HG02642 (cell line): Measurements from ENCODE around the gene PLB1.
"Not testable (repeated sequence)": the region's sequence is repeated elsewhere in the genome, so short reads cannot be mapped to it uniquely, and the experiment has no call there.

Experiments
- ATAC-seq: cut with Tn5 transposase; IDR thresholded peaks from one replicate; pipeline ENCODE4 v1.9.1; 2021; ENCODE audit warnings: mild to moderate bottlenecking; ENCODE audit not compliant: unreplicated experiment, poor library complexity

The PLB1 gene

DNA sequence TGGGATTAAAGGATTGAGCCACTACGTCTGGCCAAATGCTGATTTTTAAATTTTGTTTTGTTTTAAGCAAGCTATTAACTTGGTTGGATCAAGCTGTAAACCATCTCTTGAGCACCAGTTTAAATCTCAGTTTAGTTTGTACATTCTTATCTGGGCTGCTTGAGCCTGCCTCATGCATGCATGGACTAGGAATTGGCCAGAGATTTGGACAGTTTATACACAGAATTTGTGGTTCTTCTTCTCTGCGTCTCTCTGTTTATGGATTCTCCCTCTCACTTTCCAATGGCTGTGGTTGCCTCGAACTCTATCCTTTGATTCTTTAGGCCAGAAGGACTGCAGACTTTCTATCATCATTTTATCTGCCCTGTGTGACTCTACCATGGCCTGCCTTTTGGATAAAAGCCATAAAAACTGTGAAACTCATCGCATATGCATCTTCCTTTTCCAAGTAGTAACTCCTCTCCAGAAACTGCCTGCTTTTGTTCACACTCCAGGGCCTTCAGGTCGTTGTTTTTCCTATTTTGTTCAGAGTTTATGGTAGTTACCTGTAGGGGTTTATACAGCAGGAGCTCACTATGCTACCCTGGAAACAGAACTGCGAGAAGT, 32.5 kb upstream of the PLB1 start:
- ATAC-seq = no peak

DNA sequence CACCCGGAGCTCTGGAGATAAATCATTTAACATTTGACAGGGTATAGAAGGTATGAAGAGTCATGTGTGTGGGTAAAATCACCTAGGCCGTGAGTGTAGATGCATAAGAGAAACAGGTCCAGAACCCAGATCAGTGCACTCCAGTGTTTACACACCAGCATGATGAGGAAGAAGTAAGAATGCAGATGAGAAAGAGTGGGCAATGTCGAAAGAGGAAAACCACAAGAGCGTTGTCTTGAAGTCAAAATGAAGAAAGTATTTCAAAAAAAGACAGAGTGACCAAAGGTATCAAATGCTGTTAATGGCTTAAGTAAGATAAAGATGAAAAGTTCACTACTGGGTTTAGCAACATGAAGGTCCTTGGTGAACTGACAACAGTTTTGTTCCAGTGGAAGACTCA, 32.0 kb upstream of the PLB1 start:
- ATAC-seq = no peak

DNA sequence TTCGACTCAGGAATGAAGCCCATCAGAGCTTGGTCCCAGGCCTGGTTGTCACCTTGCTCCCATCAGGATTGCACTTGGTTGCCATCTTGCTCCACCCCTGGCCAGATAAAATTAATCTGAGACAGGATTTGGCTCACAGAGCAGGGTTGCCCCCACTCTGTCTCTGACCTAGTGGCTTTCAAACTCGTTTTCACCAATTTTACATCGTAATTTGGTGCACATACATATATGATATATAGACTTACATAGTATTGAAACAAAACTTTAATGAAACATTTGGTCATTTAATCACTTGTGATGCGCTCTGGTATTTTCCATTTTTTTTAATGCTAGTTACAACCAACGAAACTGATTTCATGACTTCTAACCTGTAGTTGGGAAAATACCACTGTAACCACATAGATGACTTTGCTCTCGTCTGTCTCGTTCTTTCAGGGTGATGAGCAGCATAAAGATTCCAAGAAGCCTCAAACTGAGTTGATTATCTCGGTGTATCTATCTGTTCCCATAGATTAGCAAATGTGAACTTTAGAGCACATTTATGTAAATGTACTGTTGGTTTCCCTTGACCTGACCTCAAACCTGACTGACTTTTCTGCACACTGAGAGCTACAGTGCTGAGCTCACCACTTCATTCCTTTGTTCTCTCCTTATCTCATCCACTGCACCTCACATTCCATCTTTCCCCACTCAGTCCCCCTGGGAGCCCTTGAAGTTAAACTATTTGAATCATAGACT, 30.5 kb upstream of the PLB1 start:
- no peak for ATAC-seq

GRCh38 chr2:28469304-28469703, 26.6 kb upstream of the PLB1 start:
- no peak for ATAC-seq

DNA sequence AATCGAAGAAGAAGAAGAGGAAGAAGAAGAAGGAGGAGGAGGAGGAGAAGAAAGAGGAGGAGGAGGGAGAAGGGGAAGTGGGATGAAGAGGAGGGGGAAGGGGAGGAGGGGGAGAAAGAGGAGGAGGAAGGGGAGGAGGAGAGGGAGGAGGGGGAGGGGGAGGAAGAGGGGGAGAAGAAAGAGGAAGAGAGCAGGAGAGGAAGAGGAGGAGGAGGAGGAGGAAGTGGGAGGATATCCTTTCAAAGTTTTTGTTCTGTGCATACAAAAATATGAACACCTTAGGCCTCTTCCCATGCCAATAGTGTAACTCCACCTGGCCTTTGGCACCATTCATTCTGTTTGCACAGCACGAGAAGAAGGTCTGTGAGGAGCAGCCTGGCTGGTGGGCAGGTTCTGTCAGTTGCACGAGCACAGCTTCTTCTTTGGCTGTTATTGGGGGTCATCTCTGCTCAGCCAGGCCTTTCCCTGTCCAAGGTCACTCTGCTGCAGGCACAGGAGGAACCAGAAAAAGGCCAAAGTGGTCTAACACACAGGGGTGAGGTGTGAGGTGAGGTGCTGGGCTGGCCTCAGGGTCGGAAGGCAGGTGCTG, 25.8 kb upstream of the PLB1 start:
- no peak for ATAC-seq

DNA sequence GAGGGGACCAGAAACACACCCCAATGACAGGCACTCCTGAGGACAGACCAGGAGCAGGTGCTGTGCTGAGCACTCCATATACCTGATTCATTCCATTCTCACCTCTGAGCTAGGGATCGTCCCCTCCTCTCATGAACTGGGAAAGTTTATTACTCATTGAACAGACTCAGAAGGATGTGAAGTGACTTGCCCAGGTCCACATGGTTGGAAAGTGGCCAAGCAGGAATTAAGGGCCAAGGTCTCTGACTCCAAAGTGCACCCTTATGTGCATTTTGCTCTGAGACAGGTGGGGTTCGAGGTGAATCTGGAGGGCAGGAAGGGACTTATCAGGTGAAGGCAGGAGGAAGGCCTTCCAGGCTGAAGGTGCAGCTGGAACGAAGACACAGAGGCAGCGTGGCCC, 25.1 kb upstream of the PLB1 start:
- ATAC-seq = no peak

DNA sequence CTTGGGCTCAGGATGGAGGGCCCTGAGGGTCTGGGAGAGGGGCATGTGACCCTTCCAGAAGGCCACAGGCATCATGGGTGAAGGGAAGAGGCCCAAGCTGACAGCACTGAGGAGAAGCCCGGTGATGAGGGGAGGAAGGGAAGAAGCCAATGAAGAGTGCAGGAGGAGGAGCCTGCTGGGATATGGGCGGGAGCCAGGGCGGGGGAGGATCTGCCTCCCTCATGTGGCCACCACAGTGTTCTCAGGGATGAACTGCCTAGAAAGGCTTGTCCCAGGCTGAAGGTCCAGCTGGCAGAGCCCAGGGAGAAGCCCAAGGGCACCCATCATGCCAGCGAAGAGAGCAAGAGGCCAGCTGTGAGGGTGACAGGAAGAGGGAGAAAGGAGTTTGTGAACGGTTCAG, 24.6 kb upstream of the PLB1 start:
- ATAC-seq = no peak

DNA sequence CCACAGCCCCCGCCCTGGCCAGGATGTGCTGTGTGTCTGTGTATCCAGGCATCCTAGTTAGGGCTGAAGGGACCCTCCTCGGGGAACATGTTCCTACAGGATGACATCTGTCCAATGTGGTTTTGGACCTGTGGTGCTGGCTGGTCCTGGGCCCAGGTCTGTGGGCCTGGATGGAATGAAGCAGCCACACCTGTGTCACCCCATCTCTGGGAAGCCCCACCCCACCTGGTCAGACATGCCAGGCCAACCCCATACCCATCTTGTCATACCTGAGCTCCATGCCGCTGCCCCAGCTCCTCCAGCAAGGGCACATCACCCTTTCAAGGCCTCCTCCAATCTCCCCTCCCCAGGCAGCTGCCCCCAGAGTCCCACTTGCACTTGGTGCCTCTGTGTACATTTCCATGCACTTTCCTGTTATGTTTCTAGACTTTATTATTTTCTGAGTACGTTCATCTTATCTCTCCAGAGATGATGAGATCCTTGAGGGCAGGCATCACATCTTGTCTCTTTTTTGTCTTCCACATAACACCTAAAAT, 24.1 kb upstream of the PLB1 start:
- ATAC-seq = no peak

DNA sequence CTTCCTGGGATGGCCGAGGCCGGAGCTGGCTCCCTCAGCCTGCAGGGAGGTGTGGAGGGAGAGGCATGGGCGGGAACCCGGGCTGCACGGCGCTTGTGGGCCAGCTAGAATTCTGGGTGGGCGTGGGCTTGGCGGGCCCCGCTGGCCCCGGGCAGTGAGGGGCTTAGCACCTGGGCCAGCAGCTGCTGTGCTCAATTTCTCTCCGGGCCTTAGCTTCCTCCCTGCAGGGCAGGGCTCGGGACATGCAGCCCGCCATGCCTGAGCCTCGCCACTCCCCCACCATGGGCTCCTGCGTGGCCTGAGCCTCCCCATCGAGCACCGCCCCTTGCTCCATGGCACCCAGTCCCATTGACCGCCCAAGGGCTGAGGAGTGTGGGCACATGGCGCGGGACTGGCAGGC, 23.2 kb upstream of the PLB1 start:
- ATAC-seq = not testable (repeated sequence)

DNA sequence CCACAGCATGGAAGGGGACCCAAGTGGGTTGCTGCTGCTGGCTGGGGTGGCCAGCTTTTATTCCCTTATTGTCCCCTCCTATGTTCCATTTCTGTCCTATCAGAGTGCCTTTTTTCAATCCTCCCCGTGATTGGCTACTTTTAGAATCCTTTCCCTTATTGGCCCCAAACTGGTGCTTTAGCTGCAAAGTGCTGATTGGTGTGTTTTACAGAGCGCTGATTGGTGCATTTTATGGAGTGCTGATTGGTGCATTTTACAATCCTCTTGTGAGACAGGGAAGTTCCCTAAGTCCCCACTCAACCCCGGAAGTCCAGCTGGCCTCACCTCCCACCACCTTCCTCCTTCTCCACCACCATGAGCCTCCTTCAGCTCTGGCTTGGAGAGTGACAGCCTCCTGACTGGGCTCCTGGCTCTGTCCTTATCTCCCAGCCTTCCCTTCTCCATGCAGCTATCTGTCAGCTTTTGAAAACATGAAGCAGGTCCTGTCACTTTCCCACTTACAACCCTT, 20.7 kb upstream of the PLB1 start:
- ATAC-seq = no peak

DNA sequence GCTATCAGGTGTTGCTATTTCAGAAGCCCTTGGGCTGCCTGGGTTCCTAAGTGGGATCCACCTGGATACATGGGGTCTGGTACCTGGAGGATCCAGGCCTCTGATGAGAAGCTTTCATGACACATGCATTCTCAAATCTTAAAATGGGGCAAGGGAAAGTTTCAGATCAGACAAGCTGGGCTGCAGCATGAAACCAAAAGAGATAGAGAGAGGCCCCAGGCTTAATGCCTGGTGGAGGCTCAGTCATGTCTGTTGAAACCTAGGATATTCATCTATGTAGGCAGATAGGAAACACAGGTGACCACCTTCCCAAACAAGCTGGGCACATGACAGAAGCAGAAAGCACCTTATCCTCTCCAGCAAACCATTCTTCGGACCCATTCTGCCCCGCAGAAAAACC, 18.8 kb upstream of the PLB1 start:
- ATAC-seq = no peak

DNA sequence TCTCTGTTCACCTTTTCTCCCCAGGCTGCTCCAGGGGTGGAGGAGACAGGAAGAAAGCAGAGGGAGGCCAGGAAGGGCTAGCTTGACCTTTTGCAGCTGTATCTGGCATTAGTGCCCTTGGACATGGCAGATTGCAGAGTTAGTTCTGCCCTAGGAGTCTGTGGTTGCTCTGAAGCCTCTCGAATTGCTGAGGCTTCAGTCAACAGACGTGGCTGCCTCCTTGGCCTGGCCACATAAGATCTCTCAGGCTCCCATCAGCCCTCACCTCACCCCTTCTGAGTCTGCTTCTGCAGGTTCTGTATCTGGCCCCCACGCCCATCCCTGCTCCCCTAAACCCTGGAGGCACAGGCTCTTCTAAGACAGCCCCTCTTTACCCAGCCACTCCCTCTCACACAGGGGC, 18.2 kb upstream of the PLB1 start:
- ATAC-seq = no peak

GRCh38 chr2:28480403-28481049, 15.3 kb upstream of the PLB1 start:
- no peak for ATAC-seq

DNA sequence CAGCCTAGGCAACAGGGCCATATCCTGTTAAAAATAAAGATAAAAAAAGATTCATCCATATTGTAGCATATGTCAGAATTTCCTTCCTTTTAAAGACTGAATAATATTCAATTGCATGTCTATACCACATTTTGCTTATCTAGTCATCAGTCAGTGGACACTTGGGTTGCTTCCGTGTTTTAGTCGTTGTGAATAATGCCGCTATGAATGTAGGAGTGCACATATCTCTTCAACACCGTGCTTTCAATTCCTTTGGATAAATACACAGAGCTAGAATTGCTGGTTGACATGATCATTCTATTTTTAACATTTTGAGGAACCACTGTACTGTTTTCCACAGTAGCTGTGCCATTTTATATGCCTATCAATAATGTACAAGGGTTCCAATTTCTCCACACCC, 14.0 kb upstream of the PLB1 start:
- no peak for ATAC-seq

DNA sequence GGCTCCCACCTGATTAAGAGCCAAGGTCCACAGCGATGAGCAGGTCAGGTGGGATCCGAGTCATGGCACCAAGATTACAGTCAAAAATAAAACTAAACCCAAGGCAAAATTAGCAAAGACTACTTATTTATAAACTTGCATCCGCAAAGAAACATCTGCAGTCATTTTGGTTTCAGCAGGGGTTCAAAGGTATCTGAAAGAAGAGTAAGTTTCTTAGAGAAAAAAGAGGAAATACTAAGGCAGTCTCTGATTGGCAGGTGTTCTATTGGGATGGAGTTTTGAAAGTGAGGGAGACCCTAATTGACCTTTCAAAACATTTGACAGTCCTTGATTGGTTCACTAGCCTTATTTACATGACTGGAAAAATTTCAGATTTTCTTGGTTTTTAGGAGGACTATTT, 11.0 kb upstream of the PLB1 start:
- ATAC-seq = no peak

- ATAC-seq = no peak
Measured at GRCh38 chr2:28486526-28486925, 9.3 kb upstream of the PLB1 start.

- ATAC-seq = no peak
Measured at GRCh38 chr2:28487258-28487657, 8.6 kb upstream of the PLB1 start.

DNA sequence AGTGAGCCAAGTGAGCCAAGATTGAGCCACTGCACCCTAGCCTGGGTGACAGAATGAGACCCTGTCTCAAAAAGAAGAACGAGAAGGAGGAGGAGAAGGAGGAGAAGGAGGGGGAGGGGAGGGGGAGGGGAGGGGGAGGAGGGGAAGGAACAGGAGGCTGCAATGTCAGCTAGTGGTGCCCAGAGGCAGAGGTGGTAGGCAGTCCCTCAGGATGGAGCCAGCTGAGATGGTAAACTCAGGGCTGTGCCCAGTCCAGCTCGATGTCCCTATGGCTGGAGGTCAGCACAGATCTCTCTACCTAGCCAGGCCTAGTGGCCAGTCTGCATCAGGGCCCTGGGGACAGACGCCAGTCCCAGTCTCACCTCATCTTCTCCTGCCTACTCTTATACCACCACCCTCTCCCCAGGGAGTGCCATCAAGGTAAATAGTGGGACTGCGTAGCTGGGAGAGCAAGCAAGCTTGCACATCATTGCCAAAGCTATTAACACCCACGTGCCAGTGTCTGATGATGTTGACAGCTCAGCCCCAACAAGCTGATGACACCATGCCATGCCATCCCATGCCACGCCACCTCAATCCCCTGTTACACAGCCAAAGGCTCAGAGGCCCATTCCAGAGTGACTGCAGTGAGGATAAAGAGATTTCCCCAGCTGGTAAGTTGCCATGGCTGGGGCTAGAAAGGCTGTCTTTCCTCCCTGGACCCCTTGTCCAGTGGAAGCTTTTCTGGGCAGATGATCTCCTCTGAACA, 7.6 kb upstream of the PLB1 start:
- ATAC-seq = no peak

DNA sequence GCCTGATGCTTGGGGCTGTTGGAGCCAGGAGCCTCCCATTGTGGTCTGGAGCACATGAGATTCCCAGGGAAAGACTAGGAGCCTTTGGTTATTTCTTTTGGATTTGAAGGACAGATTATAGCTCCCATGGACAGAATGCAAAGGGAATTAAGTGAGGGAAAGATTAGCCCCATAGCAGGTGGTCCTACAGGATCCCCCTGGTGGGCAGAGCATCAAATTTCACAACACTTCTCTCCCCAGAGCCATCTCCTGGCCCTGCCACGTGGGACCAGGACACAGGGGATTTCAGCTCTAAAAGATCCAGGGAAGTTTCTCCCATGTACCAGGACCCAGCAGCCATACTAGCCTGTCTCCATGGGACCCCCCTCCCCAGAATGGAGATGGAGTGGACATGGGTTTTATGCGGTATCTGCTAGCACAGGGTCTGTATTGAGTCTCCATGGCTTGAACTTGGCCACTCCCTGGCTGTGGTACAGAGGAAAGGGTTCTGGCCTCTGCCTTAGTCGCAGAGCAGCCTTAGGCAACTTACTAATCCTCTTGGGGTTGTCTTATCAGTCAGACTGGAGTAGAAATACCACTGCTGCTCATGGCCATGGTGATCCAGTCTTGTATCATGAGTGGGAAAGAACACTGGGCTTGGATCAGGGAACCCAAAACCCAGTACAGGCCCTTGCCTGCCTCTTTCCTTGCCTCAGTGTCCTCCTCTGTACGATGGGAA, 6.8 kb upstream of the PLB1 start:
- ATAC-seq = no peak

- ATAC-seq = no peak
Measured at GRCh38 chr2:28490558-28490957, 5.3 kb upstream of the PLB1 start.
